Cerebellar nuclear complex (tissue), 1 donor: Measurements from ENCODE around the gene ORC2.
A peak's percentile ranks its signal among the peaks of the same experiment; 100 is the strongest.
"Not testable (repeated sequence)": the region's sequence is repeated elsewhere in the genome, so short reads cannot be mapped to it uniquely, and the experiment has no call there.

Experiments used
- DNase-seq, 2 experiments: peaks; one replicate each; lab custom pipeline; 2025; lab: John Stamatoyannopoulos, UW

ORC2 gene

DNA sequence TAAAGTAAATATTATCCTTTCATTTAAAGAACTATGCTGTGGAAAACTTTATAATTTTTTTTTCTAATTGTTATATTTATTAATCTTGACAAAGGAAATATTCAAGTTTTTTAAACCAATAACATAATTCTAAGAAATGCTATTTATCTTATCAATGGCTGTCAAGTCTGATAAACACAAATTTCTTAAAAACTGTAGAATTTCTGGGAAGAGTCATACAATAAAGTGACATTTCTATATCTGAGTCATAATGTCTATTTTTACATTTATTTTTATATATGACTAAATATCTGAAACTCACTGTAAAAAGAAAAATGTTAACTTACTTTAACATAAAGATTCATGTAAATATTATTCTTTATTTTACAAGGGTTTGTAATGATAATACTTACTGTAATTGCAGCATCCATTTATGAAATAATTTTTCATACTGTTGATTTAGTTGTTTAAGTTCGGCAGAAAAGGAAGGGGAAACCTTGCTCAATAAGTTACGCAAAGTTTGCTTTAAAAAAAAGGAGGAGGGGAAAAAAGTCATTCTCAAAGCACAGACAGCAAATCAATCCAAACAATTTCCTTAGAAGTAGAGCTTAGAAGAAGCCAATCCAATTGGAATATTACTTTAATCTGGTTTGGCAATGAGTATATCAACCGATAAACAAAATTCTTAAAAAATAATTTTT lies 32.4 kb downstream of the ORC2 start:
- DNase-seq: no peak

DNA sequence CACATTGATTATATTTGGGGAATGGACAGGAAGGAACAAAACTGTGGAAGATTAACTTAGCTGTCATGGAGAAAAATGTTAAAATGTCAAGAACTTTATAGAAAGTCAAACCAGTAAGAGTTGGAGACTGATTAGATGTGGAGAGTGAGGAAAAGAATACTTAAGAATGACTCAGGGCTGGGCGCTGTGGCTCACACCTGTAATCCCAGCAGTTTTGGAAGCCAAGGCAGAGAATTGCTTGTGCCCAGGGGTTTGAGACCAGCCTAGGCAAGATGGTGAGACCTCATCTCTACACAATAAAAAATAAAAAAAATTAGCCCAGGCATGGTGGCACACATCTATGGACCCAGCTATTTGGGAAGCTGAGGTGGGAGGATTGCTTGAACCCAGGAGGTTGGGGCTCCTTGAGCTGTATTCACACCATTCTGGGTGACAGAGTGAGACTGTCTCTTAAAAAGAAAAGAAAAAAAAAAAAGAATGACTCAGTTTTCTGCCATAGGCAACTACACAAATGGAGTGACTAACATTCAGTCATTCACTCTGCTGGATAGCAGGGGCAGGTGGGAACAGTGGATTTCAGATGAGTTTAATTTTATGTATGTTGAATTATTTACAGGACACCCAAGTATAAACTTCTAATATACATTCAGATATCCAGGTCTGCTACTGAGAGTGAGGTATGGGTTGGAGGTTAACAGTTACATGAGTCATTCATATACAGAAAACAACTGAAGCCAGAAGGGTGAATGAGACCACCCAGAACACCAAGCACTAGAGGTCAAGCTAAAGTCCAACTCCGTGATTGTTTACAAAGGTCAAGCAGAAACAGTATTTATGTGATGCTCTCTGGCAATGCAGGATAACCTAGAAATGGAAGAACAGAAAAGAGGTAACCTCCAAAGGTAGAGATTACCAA lies 33.9 kb downstream of the ORC2 start:
- no peak for DNase-seq

DNA sequence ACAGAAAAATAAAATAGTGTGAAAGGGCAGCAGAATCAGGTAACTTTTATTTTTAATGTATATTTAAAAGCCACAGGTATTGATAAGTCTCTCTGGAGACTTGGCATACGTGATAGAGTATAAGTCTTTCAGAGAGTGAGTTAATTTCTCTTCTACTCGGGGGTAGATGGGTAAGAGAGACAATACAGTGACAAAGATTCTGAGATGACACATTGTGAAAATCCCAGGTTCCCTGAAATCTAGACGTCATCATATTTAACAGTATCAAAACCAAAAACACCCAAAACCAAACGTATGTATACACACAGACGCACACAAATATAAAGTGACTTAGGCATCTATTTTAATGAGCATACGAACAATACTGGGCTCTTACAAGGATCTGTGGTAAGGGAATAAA lies 41.0 kb downstream of the ORC2 start:
- DNase-seq: no peak

DNA sequence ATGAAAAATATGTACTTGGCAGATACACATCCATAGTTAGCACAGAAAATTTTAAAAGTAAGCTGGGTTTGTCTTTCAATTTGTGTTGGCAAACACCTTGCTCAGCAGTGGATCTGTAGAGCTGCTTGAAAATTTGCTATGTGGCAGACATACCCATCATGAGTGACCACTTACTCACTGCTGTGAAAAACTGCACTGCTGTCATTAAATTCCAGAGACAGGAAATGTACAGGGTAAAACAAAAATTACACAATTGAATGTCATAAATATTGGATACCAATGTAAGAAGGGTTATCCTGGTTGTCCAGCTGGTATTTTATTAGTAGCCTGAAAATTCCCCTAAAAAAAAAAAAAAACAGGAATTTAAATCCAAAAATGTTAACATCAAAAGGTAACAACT lies 49.8 kb downstream of the ORC2 start:
- no peak for DNase-seq

DNA sequence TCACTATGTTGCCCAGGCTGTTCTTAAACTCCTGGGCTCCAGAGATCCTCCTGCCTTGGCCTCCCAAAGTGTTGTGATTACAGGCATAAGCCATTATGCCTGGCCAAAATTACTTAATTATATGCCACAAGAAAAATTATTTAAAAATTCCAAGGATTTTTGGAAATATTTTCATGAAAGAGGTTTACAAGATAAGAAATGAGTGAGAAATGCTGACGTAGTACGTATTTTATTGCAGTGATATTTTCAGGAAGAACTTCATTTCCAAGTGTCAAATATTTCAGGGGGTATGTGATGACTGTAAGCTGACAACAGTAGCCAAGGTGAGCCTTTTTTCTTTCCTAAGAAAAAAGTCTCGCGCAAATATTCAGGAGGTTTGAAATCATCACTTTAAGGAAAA lies 53.5 kb downstream of the ORC2 start:
- no peak for DNase-seq

DNA sequence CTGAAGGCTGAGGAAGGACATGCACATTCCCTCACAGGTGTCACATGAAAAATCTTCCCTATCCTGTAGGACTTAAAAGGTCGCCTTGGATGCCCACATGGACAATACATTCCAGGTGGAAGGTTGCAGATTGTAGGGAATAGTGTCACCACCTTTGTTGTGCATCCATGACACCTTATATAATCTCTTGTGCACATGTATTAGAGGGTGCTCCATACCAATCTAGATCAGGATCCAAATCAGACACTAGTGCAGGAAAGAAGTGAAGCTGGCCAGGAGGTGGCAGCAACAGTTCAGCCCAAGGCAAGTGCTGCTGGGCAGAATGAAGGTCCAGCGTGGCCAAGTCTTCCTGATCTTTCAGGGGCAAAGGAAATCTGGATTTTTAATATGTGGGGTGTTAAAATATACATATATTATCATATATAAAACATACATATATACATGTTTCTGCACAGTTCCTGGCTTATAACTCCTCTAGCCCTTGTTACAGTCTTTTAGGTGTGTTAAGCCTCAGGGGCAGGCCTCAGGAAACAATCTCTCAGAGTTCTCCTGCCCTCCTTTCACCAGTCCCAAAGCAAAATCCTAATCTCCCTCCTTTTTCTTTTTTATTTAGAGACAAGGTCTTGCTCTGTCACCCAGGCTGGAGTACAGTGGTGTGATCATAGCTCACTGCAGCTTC lies 57.7 kb downstream of the ORC2 start:
- DNase-seq: peak in 1 of 2 experiments; percentile 13

DNA sequence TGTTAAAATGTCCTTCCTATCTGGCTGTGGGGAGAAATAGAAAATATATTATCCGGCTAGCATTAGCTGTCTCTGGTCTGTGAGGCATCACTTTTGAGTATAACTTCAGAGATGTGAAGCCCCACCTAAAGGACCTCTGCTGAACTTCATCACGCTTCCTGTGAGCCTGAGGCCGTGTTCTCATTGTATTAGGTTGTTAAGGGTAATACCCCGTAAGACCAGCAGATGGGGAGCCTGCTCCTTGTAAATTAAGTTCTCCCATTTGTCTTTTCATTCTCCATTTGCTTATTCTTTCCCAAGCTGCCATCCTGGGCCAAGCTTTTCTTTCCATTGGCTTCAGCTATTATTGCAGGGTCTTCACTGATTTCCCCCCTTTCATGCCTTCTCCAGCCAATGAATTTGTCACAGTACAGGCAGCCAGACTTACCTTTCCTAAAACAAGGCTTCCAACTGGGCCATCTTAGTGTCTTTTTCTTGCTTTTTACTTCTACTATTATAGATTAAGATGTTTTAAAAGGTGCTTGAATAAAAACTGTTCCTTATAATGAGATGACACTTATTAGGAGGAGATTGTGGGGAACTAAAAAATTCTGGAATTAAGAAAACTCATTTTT lies 61.9 kb downstream of the ORC2 start:
- no peak for DNase-seq

DNA sequence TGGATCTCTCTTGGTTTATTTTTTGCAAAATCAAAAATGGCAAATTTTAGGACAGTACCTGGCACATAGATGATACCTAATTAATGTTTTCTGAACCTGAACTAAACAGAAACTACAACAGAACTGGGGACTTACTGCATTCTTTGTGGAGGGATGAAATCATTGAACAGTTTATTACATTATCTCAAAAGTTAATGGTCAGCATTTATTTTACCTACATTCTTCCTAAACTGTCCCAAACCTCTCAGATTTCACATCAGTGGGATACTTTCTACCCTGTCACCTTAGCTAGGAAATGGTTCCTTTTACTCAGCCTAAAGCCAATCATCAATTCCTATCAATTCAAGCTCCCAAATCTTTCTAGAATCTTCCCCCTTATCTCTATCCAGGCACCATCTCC lies 64.0 kb downstream of the ORC2 start:
- no peak for DNase-seq

DNA sequence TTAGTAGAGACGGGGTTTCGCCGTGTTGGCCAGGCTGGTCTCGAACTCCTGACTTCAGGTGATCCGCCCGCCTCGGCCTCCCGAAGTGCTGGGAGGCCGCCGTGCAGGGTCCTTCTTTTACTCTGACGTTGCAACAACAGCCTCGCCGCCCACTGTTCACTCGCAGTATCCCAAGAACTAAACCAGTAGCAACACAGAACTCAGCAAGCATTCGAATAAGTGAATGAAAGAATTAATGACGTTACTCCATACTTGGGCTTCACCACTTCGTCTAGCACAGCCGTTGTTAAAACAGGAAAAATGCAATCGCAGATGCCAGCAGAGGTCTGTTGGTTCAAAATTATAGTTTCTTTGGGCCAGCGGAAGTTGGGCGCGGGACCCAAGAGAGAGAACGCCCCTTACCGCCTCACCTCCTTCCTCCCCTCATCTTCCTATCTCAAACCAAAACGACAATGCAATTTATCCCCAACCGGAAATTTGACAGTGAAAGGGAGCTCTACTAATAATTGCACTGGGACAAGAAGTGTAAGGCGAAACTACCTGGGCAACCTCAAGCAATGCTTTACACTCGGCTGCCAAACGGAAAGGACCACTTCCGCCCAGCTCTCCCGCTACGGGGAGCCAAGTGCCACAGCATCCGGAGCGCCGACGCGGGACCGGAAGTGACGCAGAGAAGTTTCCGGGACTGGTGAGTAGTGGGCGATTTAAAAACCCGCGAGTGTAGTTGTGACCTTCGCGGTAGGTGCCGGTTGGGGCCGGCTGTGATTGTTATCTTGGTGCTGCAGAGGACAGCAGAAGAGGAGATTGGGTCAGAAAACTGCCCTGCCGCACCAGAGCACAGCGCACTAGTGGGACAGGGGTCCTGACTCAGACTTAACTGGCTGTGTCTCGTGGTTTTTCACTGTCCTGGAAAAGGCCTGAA lies 74.5 kb downstream of the ORC2 start, which contains the start of the genes NIF3L1 and PPIL3:
NIF3L1 (plus strand) TSS at position 668 of the 922 bp plus-strand sequence. CDS start 2,573 bp downstream, outside the sequence.
PPIL3 (minus strand) TSS at position 374 of the 922 bp plus-strand sequence. CDS start 1,462 bp downstream, outside the sequence.
- peak; percentile 51 to 82 for DNase-seq

DNA sequence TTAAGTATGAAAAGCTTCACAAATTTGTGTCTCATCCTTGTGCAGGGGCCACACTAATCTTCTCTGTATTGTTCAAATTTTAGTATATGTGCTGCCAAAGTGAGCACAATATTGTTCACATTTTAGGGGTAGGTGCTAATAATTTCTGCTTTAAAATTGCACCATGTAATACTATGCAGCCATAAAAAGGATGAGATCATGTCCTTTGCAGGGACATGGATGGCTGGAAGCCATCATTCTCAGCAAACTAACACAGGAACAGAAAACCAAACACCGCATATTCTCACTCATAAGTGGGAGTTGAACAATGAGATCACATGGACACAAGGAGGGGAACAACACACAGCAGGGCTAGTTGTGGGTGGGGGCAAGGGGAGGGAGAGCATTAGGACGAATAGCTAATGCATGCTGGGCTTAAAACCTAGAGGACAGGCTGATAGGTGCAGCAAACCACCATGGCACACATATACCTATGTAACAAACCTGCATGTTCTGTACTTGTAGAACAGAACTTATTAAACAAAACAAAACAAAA lies 81.7 kb downstream of the ORC2 start:
- DNase-seq: not testable (repeated sequence)

DNA sequence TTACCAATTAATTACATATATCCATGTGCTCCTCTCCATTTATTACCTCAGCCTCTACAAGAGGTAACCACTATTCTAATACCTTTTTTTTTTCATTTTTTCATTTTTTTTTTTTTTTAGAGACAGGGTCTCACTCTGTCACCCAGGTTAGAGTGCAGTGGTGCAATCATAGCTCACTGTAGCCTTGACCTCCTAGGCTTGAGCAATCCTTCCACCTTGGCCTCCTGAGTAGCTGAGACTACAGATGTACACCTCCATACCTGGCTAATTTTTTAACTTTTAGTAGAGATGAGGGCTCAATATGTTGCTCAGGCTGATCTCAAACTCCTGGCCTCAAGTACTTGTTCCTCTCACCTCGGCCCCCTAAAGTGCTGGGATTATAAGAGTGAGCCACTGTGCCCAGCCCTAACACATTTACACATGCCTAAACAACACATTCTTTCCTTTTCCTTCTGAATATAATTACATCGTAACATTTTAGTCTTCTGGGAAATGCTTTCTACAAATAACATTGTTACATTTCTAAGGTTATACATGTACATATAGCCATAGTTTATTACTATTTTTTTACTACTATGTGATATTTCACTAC lies 85.1 kb downstream of the ORC2 start:
- no peak for DNase-seq

DNA sequence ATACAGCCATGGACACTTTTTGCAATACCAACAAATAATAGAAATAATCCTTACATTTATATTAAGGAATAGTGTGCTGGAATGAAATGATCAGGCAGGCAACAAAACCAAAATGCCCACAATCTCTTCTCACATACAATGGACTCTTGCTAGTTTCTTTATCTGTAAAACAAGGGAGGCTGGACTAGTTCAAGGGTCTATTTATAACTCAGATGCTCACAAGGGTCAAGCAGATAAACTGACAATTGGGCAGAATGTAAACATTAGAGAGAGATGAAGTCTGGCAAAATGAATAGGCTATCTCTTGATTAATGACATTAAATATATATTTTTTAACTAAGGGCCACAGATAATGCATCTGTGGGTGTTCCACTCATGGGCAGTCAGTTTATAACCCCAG lies 86.0 kb downstream of the ORC2 start:
- DNase-seq: no peak

DNA sequence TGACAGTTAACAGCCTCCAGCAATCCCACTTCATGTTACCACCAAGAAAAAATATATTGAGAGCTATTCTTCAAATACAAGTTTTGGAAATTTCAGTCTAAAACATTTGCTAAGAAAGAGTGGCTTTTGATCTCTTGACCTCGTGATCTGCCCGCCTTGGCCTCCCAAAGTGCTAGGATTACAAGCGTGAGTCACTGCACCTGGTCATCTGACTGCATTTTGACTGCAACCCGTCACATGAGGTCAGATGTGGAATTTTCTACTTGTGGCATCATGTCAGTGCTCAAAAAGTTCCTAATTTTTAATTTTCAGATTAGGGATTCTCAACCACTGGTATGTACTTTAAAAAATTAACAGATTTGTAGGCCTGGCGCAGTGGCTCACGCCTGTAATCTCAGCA lies 89.9 kb downstream of the ORC2 start:
- no peak for DNase-seq

DNA sequence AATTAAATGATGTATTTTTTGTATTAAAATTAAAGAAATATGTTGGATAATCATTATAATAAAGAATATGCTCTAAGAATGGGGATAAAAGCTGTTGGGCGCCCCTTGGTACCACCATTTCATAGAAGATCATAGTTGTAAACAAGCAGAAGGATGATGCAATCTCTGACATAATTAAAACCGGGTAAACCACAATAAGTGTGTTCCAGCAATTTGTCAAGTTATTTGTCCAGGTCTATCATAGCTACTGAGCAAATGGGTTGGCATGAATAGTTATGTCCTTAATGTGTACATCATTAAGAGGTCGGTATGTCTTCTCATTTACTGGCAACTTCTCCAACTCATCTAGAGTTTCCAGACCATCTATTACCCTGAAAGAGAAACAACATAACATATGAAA lies 92.3 kb downstream of the ORC2 start:
- DNase-seq: no peak

DNA sequence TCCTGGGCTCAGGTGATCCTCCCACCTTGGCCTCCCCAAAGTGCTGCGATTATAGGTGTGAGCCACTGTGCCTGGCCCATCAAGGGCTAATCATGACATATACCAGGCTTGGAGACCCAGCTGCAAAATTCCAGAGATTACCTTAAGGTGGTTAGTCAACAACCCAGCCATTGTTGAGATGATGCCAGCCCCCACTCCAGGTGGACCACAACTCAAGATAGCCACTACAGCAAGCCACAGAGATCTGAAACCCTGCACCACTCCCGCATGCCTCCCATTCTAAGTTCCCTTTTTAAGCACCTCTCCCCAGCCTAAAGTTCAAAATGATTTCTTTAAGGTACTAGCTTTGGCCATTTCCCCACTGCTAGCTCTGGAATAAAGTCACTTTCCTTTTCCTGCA lies 94.4 kb downstream of the ORC2 start:
- DNase-seq: no peak

DNA sequence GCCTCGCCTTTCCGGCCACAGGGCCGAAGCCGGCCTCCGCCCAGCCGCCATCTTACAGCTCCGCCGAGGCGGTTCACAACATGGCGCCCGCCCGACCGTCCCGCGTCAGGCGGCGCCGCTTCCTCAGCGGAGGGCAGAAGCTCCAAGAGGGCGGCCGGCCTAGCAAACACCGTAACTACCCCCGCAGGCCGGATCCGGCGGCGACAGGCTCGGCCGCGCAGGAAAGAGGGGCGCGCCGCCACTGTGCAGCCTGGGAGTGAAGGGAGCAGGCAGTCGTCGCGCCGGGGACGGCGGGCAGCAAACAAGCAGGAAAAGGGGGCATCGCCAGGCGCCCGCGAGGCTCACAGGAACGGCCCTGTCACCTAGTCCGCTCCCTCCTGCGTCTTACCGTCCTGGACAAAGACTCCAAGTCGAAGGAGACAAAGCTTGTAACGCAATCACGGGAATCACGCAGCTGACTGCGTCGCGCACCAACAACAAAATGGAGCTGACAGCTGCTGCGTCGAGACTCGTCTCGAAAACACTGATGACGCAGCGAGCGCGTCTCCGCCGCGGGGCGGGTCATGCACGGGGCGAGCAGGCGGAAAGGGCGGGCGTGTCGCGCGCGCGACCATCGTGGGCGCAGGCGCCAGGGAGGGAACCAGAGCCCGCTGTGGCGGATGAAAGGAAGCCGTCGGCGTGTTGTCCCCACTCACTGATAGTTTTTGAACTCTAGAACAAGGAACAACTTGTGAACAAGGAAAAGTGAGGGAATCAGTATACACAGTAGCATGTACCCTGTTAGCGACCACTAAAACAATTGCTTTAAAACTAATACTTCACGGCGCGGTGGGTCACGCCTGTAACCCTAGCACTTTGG lies 99.1 kb downstream of the ORC2 start, which contains the start of gene CLK1:
CLK1 (minus strand) TSS at position 483 of the 859 bp plus-strand sequence. CDS start 2,796 bp downstream, outside the sequence.
- DNase-seq: peak; percentile 65 to 82

DNA sequence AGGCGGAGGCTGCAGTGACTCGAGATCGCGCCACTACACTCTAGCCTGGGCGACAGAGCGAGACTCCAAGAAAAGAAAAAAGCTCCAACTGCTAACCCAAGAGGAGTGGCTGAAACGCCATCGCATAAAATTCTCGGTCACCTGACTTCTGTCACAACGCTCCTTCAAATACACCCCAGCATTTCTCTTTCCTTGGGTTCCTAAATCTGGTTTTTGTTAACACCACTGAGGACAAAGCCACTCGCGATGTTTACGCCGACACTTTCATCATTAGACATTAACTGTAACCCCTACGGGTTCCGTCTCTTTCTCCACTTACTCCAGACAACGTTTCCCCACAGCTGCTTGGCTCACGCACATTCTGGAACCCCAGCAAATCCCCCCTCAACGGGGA lies 99.7 kb downstream of the ORC2 start:
- no peak for DNase-seq

DNA sequence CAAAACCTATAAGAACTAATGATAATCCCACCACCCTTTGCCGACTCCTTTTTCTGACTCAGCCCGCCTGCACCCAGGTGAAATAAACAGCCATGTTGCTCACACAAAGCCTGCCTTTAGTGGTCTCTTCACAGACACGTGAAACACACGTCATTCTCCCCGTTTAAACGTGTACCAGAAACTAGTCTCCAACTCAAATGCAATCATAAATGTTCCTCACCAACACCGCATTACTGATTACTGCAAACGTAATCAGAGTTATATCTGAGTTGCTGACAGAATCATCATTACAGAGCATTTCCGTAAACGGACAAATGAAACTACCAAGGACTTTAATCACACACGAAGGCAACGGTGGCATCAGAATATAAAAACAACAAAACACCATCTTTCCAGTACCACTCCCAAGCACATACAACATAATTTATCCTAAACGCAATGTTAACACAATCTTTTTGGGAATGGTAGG lies 100.9 kb downstream of the ORC2 start:
- no peak for DNase-seq

DNA sequence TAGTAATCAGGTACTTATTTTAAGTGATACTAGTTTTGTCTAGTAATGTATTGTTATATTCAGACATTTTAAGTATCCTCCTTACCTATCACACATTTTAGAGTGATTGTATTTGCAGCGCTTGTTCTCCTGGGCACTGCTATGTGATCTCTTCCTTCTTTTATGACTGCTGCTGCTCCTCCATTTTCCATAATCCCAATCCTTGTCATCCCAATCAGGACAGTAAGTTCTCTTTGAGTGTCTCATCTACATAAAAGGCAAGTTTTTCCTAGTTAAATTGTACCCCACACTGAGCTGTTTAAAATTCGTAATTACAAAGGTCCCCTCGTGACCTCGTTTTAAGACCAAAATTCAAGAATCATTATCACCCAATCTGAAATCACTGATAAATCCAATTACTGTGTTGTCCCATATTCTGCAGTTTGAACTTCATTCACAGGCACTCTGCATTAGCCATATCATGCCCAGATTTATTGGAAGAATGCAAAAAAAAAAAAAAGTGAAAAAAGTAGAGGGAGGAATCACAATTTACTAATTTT lies 101.8 kb downstream of the ORC2 start:
- DNase-seq: no peak
